GM21528 (cell line): ENCODE results near the gene CDC42BPA.

Experiments
- ATAC-seq: cut with Tn5 transposase; IDR thresholded peaks from one replicate; pipeline ENCODE4 v1.9.1; 2021; ENCODE audit warnings: mild to moderate bottlenecking, moderate library complexity; ENCODE audit not compliant: unreplicated experiment, low FRiP score

The CDC42BPA gene

GRCh38 chr1:226985839-226986463 is 332.3 kb downstream of the CDC42BPA start:
- no peak for ATAC-seq

GRCh38 chr1:226985239-226985838 is 333.0 kb downstream of the CDC42BPA start:
- ATAC-seq = no peak

GRCh38 chr1:226984521-226985238 is 333.6 kb downstream of the CDC42BPA start:
- ATAC-seq = no peak

- ATAC-seq = no peak
These were observed 334.3 kb downstream of the CDC42BPA start for GRCh38 chr1:226983992-226984364.

GRCh38 chr1:226983247-226983991 is 334.9 kb downstream of the CDC42BPA start:
- no peak for ATAC-seq

- ATAC-seq = no peak
These were observed 335.7 kb downstream of the CDC42BPA start for GRCh38 chr1:226982451-226983177.

GRCh38 chr1:226981838-226982237 is 336.5 kb downstream of the CDC42BPA start:
- no peak for ATAC-seq

GRCh38 chr1:226981386-226981817 is 336.9 kb downstream of the CDC42BPA start:
- ATAC-seq = no peak

GRCh38 chr1:226980565-226981385 is 337.5 kb downstream of the CDC42BPA start:
- ATAC-seq = no peak

- no peak for ATAC-seq
These were observed 338.2 kb downstream of the CDC42BPA start for GRCh38 chr1:226980122-226980560.

- no peak for ATAC-seq
These were observed 338.7 kb downstream of the CDC42BPA start for GRCh38 chr1:226979517-226980121.

GRCh38 chr1:226979115-226979516 is 339.2 kb downstream of the CDC42BPA start:
- ATAC-seq = no peak

- no peak for ATAC-seq
These were observed 339.7 kb downstream of the CDC42BPA start for GRCh38 chr1:226978432-226979114.

GRCh38 chr1:226977643-226978431 is 340.5 kb downstream of the CDC42BPA start:
- ATAC-seq = no peak

- no peak for ATAC-seq
These were observed 341.2 kb downstream of the CDC42BPA start for GRCh38 chr1:226976978-226977642.

- no peak for ATAC-seq
These were observed 341.9 kb downstream of the CDC42BPA start for GRCh38 chr1:226976276-226976977.
